HepG2 (cell line): Measurements from ENCODE around the gene JMY. TPM values are rescaled to one million over a fixed set of nuclear protein-coding genes. Genes with fewer than 3 reads are reported as not detected.

Experiments used
- ATAC-seq: fragments of 200-7000 bp; cut with Tn5 transposase; 3 replicates; pipeline ENCODE4 v1.9.1; 2020; ENCODE audit warnings: mild to moderate bottlenecking, moderate library complexity
- BruUV-seq: library from RNA; stranded (reverse); fragments of 400-500 nt; replicated peaks from 2 replicates; lab custom pipeline; 2021; lab: Mats Ljungman, UMichigan
- CTCF ChIA-PET: fragments of 300-600 bp; formaldehyde crosslinking; extraction: SDS; loops from one replicate; lab custom pipeline; 2021; ENCODE audit warnings: low total read pairs, inconsistent platforms, low intra/inter-chr PET ratio; lab: Yijun Ruan, JAX
- POLR2A ChIA-PET: fragments of 350-600 bp; sonication (Branson Sonifier 250); formaldehyde crosslinking; loops from one replicate; lab custom pipeline; 2020; ENCODE audit warnings: antibody characterized with exemption, inconsistent platforms; lab: Yijun Ruan, JAX
- DNase-seq: peaks from one replicate; pipeline ENCODE4 v3.0.0-alpha.2; 2015; ENCODE audit warnings: low spot score
- FAIRE-seq: peaks from 3 replicates; lab custom pipeline; 2011; peaks lifted over from hg19 to GRCh38; lab: Jason Lieb, UNC
- H2AFZ ChIP-seq: one replicate; pipeline ENCODE4 v1.6.1; 2011; ENCODE audit warnings: low read length, inconsistent platforms
- H3K27ac ChIP-seq: fragments of 300-600 bp; 3 replicates; pipeline ENCODE4 v1.8.0; 2011; ENCODE audit warnings: mixed run types, mild to moderate bottlenecking, mixed read lengths, low read length, inconsistent platforms; ENCODE audit not compliant: insufficient read depth; ENCODE audit errors: extremely low read length
- H3K27me3 ChIP-seq, 2 experiments: fragments of 200-600 bp in 1 of 2; 2 replicates in 1 of 2; 3 replicates in 1 of 2; pipeline versions ENCODE4 v1.6.0 to v1.8.0; 2011; ENCODE audit warnings: low read length in 2 of 2, mild to moderate bottlenecking in 2 of 2, moderate library complexity in 2 of 2, inconsistent platforms in 1 of 2; ENCODE audit not compliant: insufficient read depth in 2 of 2, control insufficient read depth in 1 of 2
- H3K36me3 ChIP-seq, 2 experiments: fragments of 200-600 bp in 1 of 2; replicated peaks in 1 of 2; 2 replicates in 1 of 2; 3 replicates in 1 of 2; pipeline versions ENCODE4 v1.5.1 to v1.8.0; 2011; ENCODE audit warnings: low read length in 2 of 2, inconsistent platforms in 1 of 2; ENCODE audit not compliant: insufficient read depth in 2 of 2, control insufficient read depth in 1 of 2
- H3K4me1 ChIP-seq: 2 replicates; pipeline ENCODE4 v1.5.1; 2012; ENCODE audit warnings: low read length, inconsistent platforms; ENCODE audit not compliant: insufficient read depth
- H3K4me2 ChIP-seq: 2 replicates; pipeline ENCODE4 v1.6.0; 2011; ENCODE audit warnings: low read depth, low read length, inconsistent platforms
- H3K4me3 ChIP-seq, 3 experiments: fragments of 200-600 bp in 1 of 3; sonication (generic), shearing (Covaris generic) in 1 of 3; replicated peaks in 1 of 3; 2 replicates each; pipeline ENCODE4 v1.5.1; 2011 to 2016; ENCODE audit warnings: low read length in 3 of 3, inconsistent platforms in 2 of 3, low read depth in 2 of 3, mild to moderate bottlenecking in 2 of 3, control low read depth in 1 of 3, mixed read lengths in 1 of 3; ENCODE audit not compliant: insufficient read depth in 1 of 3
- H3K79me2 ChIP-seq: one replicate; pipeline ENCODE4 v1.6.1; 2011; ENCODE audit warnings: low read length, inconsistent platforms; ENCODE audit not compliant: insufficient read depth
- H3K9ac ChIP-seq: 2 replicates; pipeline ENCODE4 v1.6.0; 2011; ENCODE audit warnings: mild to moderate bottlenecking, low read depth, low read length, inconsistent platforms; ENCODE audit not compliant: insufficient read depth
- H3K9me3 ChIP-seq: 2 replicates; pipeline ENCODE4 v1.5.1; 2012; ENCODE audit warnings: mild to moderate bottlenecking, low read length
- H4K20me1 ChIP-seq: 2 replicates; pipeline ENCODE4 v1.6.0; 2011; ENCODE audit warnings: inconsistent platforms, mild to moderate bottlenecking, low read length, moderate library complexity; ENCODE audit not compliant: insufficient read depth
- CEBPB ChIP-seq: IDR thresholded peaks from 2 replicates; pipeline ENCODE4 v1.6.1; 2011; ENCODE audit warnings: low read depth, low read length, improper control_type of control experiment, borderline replicate concordance
- ELF1 ChIP-seq: sonication (generic); formaldehyde crosslinking; IDR thresholded peaks from 2 replicates; pipeline ENCODE4 v1.4.0; 2020; ENCODE audit warnings: missing genetic modification reagents
- FOXO1 ChIP-seq: sonication (generic); formaldehyde crosslinking; IDR thresholded peaks from 2 replicates; pipeline ENCODE4 v1.4.0; 2020; ENCODE audit warnings: missing genetic modification reagents
- HNF4A ChIP-seq: sonication (generic); formaldehyde crosslinking; IDR thresholded peaks from 2 replicates; pipeline ENCODE4 v1.4.0; 2020; ENCODE audit warnings: missing genetic modification reagents
- TOPORS ChIP-seq: sonication (generic); formaldehyde crosslinking; IDR thresholded peaks from 2 replicates; pipeline ENCODE4 v1.8.0; 2023; ENCODE audit warnings: mild to moderate bottlenecking, missing genetic modification reagents
- ZMYM4 ChIP-seq: sonication (generic); formaldehyde crosslinking; IDR thresholded peaks from 2 replicates; pipeline ENCODE4 v1.8.1; 2023; ENCODE audit warnings: mild to moderate bottlenecking, missing genetic modification reagents
- ZNF234 ChIP-seq: sonication (generic); formaldehyde crosslinking; conservative IDR thresholded peaks from 2 replicates; pipeline ENCODE4 v1.5.1; 2020; ENCODE audit warnings: mild to moderate bottlenecking, missing genetic modification reagents
- ZNF329 ChIP-seq: sonication (generic); formaldehyde crosslinking; IDR thresholded peaks from 2 replicates; pipeline ENCODE4 v1.9.0; 2021; ENCODE audit warnings: low read depth, mild to moderate bottlenecking, missing genetic modification reagents
- ZNF552 ChIP-seq: sonication (generic); formaldehyde crosslinking; IDR thresholded peaks from 2 replicates; pipeline ENCODE4 v1.9.0; 2022; ENCODE audit warnings: missing genetic modification reagents, mild to moderate bottlenecking, borderline replicate concordance
- ZNF570 ChIP-seq: sonication (generic); formaldehyde crosslinking; IDR thresholded peaks from 2 replicates; pipeline ENCODE4 v1.4.0; 2020; ENCODE audit warnings: mild to moderate bottlenecking, missing genetic modification reagents, borderline replicate concordance
- ZNF720 ChIP-seq: sonication (generic); formaldehyde crosslinking; IDR thresholded peaks from 2 replicates; pipeline ENCODE4 v1.4.0; 2020; ENCODE audit warnings: missing genetic modification reagents
- ZNF773 ChIP-seq: sonication (generic); formaldehyde crosslinking; IDR thresholded peaks from 2 replicates; pipeline ENCODE4 v1.4.0; 2020; ENCODE audit warnings: missing genetic modification reagents, borderline replicate concordance
- WGBS: methylation state at CpG from one replicate; pipeline ENCODE4 v1.1.6; 2017; ENCODE audit warnings: low lambda C conversion rate; 5-methylcytosine and 5-hydroxymethylcytosine counted together
- in situ Hi-C: cut with HindIII; loops from 2 replicates; pipeline ENCODE4 v1.10.0; 2017; ENCODE audit warnings: low pct_unique_long_range_greater_than_20kb; ENCODE audit not compliant: extremely low pct_ligation_motif_present
- intact Hi-C: fragments of 100-400 bp; cut with micrococcal nuclease; formaldehyde crosslinking; loops from one replicate; pipeline ENCODE4 v1.10.0; 2022; ENCODE audit not compliant: unreplicated experiment
- polyA plus RNA-seq, 8 experiments: library from polyadenylated mRNA; depleted of rRNA in 3 of 8; stranded (reverse) in 7 of 8; unstranded in 1 of 8; fragments of >200 nt; fragmentation: Illumina TruSeq in 4 of 8; extraction: Trizol in 4 of 8; gene quantifications; 2 replicates each; pipeline versions ENCODE4 v1.2.1 to v1.2.3, GENCODE V29; 2011 to 2016; ENCODE audit warnings: low read depth in 4 of 8, missing spikeins in 1 of 8, mixed read lengths in 1 of 8; ENCODE audit not compliant: insufficient read depth in 1 of 8
- total RNA-seq, 5 experiments: library from RNA; depleted of rRNA; stranded (reverse); fragments of >200 nt; fragmentation: Illumina TruSeq; extraction: Trizol; gene quantifications; 2 replicates each; pipeline ENCODE4 v1.2.3, GENCODE V29; 2016; ENCODE audit warnings: low read depth in 1 of 5
- TF ChIP-seq, protein P1 (sequence below): sonication (generic); formaldehyde crosslinking; IDR thresholded peaks from 2 replicates; pipeline ENCODE4 v1.9.0; 2021; ENCODE audit warnings: missing genetic modification reagents, borderline replicate concordance
- TF ChIP-seq, protein P2 (sequence below): sonication (generic); formaldehyde crosslinking; IDR thresholded peaks from 2 replicates; pipeline ENCODE4 v1.4.0; 2020; ENCODE audit warnings: missing genetic modification reagents

Gene JMY
- total and polyA plus RNA-seq, 2 of the 13 experiments (the other 11 are each of a cell fraction or from before 2014, with no cell fraction given) = 4.0 to 4.2 TPM

GRCh38 chr5:79224286-79224984 lies 11.5 kb upstream of the JMY start:
- Histone ChIP-seq H3K9me3 (no peaks in the 10 kb centered on the region), H3K4me2 (no peak overlapping the region), H3K4me1 (no peaks in the 10 kb centered on the region), H2AFZ (no peak overlapping the region), H3K4me3 (no peak overlapping the region), H4K20me1 (no peaks in the 10 kb centered on the region), H3K27me3 (no peaks in the 10 kb centered on the region), H3K36me3 (no peaks in the 10 kb centered on the region), H3K79me2 (no peaks in the 10 kb centered on the region), H3K27ac (no peak overlapping the region), H3K9ac (no peak overlapping the region)
- ATAC-seq (no peak), DNase-seq (no peak), FAIRE-seq (no peak)
- CTCF ChIA-PET = no interaction called here
- in situ Hi-C loops (no loop called here), intact Hi-C loops (no loop called here)
- POLR2A ChIA-PET = no interaction called here
- 77% methylated on average over 4 of the region's 4 CpGs for WGBS
- TF ChIP-seq ZNF773 (CRISPR knock-in tag) (no peak), ZNF234 (no peak), CEBPB (no peak), ZNF552 (CRISPR knock-in tag) (no peak), ZNF720 (CRISPR knock-in tag) (no peak), ELF1 (CRISPR knock-in tag) (no peak), HNF4A (CRISPR knock-in tag) (no peak), ZNF329 (CRISPR knock-in tag) (no peak), ZMYM4 (CRISPR knock-in tag) (no peak), ZNF570 (CRISPR knock-in tag) (no peak), FOXO1 (CRISPR knock-in tag) (no peak), TOPORS (CRISPR knock-in tag) (no peak)
- TF ChIP-seq, protein P1, sequence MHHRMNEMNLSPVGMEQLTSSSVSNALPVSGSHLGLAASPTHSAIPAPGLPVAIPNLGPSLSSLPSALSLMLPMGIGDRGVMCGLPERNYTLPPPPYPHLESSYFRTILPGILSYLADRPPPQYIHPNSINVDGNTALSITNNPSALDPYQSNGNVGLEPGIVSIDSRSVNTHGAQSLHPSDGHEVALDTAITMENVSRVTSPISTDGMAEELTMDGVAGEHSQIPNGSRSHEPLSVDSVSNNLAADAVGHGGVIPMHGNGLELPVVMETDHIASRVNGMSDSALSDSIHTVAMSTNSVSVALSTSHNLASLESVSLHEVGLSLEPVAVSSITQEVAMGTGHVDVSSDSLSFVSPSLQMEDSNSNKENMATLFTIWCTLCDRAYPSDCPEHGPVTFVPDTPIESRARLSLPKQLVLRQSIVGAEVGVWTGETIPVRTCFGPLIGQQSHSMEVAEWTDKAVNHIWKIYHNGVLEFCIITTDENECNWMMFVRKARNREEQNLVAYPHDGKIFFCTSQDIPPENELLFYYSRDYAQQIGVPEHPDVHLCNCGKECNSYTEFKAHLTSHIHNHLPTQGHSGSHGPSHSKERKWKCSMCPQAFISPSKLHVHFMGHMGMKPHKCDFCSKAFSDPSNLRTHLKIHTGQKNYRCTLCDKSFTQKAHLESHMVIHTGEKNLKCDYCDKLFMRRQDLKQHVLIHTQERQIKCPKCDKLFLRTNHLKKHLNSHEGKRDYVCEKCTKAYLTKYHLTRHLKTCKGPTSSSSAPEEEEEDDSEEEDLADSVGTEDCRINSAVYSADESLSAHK = no peak
- TF ChIP-seq, protein P2, sequence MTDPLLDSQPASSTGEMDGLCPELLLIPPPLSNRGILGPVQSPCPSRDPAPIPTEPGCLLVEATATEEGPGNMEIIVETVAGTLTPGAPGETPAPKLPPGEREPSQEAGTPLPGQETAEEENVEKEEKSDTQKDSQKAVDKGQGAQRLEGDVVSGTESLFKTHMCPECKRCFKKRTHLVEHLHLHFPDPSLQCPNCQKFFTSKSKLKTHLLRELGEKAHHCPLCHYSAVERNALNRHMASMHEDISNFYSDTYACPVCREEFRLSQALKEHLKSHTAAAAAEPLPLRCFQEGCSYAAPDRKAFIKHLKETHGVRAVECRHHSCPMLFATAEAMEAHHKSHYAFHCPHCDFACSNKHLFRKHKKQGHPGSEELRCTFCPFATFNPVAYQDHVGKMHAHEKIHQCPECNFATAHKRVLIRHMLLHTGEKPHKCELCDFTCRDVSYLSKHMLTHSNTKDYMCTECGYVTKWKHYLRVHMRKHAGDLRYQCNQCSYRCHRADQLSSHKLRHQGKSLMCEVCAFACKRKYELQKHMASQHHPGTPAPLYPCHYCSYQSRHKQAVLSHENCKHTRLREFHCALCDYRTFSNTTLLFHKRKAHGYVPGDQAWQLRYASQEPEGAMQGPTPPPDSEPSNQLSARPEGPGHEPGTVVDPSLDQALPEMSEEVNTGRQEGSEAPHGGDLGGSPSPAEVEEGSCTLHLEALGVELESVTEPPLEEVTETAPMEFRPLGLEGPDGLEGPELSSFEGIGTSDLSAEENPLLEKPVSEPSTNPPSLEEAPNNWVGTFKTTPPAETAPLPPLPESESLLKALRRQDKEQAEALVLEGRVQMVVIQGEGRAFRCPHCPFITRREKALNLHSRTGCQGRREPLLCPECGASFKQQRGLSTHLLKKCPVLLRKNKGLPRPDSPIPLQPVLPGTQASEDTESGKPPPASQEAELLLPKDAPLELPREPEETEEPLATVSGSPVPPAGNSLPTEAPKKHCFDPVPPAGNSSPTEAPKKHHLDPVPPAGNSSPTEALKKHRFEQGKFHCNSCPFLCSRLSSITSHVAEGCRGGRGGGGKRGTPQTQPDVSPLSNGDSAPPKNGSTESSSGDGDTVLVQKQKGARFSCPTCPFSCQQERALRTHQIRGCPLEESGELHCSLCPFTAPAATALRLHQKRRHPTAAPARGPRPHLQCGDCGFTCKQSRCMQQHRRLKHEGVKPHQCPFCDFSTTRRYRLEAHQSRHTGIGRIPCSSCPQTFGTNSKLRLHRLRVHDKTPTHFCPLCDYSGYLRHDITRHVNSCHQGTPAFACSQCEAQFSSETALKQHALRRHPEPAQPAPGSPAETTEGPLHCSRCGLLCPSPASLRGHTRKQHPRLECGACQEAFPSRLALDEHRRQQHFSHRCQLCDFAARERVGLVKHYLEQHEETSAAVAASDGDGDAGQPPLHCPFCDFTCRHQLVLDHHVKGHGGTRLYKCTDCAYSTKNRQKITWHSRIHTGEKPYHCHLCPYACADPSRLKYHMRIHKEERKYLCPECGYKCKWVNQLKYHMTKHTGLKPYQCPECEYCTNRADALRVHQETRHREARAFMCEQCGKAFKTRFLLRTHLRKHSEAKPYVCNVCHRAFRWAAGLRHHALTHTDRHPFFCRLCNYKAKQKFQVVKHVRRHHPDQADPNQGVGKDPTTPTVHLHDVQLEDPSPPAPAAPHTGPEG (CRISPR knock-in tag) = no peak
- no TSS peak for BruUV-seq
